Osteoblast (primary cell): ENCODE data around the gene DLD. TPM values are rescaled to one million over a fixed set of nuclear protein-coding genes. Genes with fewer than 3 reads are reported as not detected.
"Not testable (repeated sequence)": the region's sequence is repeated elsewhere in the genome, so short reads cannot be mapped to it uniquely, and the experiment has no call there.

Source experiments
- DNase-seq: peaks from one replicate; pipeline ENCODE4 v3.0.0; 2011; ENCODE audit warnings: low spot score, mixed read lengths; ENCODE audit not compliant: insufficient read length; ENCODE audit errors: missing footprints
- H2AFZ ChIP-seq: 2 replicates; pipeline ENCODE4 v1.6.0; 2011; ENCODE audit warnings: mild to moderate bottlenecking, low read length
- H3K27ac ChIP-seq: 2 replicates; pipeline ENCODE4 v1.5.1; 2011; ENCODE audit warnings: mild to moderate bottlenecking, low read depth, low read length, moderate library complexity
- H3K27me3 ChIP-seq: 2 replicates; pipeline ENCODE4 v1.6.0; 2012; ENCODE audit warnings: mild to moderate bottlenecking, control low read depth, inconsistent platforms, low read length, moderate library complexity; ENCODE audit not compliant: insufficient read depth
- H3K36me3 ChIP-seq: 2 replicates; pipeline ENCODE4 v1.5.1; 2011; ENCODE audit warnings: mild to moderate bottlenecking, low read length, control low read depth, moderate library complexity; ENCODE audit not compliant: insufficient read depth
- H3K4me1 ChIP-seq: 2 replicates; pipeline ENCODE4 v1.5.1; 2011; ENCODE audit warnings: mild to moderate bottlenecking, low read length, control low read depth, moderate library complexity; ENCODE audit not compliant: insufficient read depth
- H3K4me2 ChIP-seq: 2 replicates; pipeline ENCODE4 v1.6.0; 2011; ENCODE audit warnings: mild to moderate bottlenecking, low read length; ENCODE audit not compliant: insufficient read depth
- H3K4me3 ChIP-seq: fragments of 200-600 bp; sonication (generic); 3 replicates; pipeline ENCODE4 v1.5.1; 2012; ENCODE audit warnings: mild to moderate bottlenecking, low read length, inconsistent platforms; ENCODE audit not compliant: insufficient read depth
- H3K79me2 ChIP-seq: 2 replicates; pipeline ENCODE4 v1.6.0; 2012; ENCODE audit warnings: mild to moderate bottlenecking, low read length, control low read depth, inconsistent platforms; ENCODE audit not compliant: insufficient read depth
- H3K9me3 ChIP-seq: 2 replicates; pipeline ENCODE4 v1.5.1; 2011; ENCODE audit warnings: low read depth, low read length, control low read depth
- H4K20me1 ChIP-seq: 2 replicates; pipeline ENCODE4 v1.6.0; 2012; ENCODE audit warnings: mild to moderate bottlenecking, low read length, control low read depth; ENCODE audit not compliant: insufficient read depth
- total RNA-seq: library from RNA; depleted of rRNA; stranded (reverse); fragments of >200 nt; gene quantifications from 2 replicates; pipeline ENCODE4 v1.2.3, GENCODE V29; 2012
- TF ChIP-seq, protein P1 (sequence below): IDR thresholded peaks from 2 replicates; pipeline ENCODE4 v1.5.1; 2011; ENCODE audit warnings: mild to moderate bottlenecking, low read depth, low read length, moderate library complexity; ENCODE audit errors: extremely low read depth

DLD gene
- total RNA-seq, 1 donor = 53.6 TPM

DNA sequence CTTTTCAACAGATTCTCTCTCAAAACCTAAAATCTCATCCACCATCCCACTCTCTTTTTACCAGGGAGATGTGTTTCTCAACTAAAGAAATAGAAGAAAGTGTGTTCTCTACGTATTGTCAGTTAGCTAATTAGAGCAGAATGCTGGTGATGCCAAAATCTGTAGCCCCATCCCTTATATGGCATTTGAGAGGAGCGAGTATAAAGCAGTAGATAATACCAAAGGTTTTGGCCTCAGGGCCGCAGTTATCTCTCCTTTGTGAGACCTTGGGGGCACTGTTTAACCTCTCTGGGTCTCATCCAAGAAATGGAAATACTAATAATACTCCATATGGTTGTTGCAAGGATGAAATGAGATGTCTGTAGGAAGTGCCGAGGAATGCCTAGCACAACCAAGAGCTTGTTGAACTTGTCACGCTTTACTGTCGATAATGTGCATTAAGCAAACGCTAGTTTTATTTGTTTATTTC is 456 bp upstream of the DLD start:
- TF ChIP-seq, protein P1, sequence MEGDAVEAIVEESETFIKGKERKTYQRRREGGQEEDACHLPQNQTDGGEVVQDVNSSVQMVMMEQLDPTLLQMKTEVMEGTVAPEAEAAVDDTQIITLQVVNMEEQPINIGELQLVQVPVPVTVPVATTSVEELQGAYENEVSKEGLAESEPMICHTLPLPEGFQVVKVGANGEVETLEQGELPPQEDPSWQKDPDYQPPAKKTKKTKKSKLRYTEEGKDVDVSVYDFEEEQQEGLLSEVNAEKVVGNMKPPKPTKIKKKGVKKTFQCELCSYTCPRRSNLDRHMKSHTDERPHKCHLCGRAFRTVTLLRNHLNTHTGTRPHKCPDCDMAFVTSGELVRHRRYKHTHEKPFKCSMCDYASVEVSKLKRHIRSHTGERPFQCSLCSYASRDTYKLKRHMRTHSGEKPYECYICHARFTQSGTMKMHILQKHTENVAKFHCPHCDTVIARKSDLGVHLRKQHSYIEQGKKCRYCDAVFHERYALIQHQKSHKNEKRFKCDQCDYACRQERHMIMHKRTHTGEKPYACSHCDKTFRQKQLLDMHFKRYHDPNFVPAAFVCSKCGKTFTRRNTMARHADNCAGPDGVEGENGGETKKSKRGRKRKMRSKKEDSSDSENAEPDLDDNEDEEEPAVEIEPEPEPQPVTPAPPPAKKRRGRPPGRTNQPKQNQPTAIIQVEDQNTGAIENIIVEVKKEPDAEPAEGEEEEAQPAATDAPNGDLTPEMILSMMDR = no peak
- H3K4me2 ChIP-seq = peak overlapping the region; percentile 99
- peaks cover 6% of the 10 kb centered on the region for H3K27me3 ChIP-seq
- peak overlapping the region; percentile 98 for H2AFZ ChIP-seq
- peak overlapping the region; percentile 92 for H3K4me3 ChIP-seq
- peaks cover 23% of the 10 kb centered on the region for H3K4me1 ChIP-seq
- DNase-seq = peak; percentile 29
- peaks cover 18% of the 10 kb centered on the region for H4K20me1 ChIP-seq
- H3K36me3 ChIP-seq = peaks cover 14% of the 10 kb centered on the region
- H3K79me2 ChIP-seq = peaks cover 45% of the 10 kb centered on the region
- peak overlapping the region; percentile 95 for H3K27ac ChIP-seq
- no peaks in the 10 kb centered on the region for H3K9me3 ChIP-seq

DNA sequence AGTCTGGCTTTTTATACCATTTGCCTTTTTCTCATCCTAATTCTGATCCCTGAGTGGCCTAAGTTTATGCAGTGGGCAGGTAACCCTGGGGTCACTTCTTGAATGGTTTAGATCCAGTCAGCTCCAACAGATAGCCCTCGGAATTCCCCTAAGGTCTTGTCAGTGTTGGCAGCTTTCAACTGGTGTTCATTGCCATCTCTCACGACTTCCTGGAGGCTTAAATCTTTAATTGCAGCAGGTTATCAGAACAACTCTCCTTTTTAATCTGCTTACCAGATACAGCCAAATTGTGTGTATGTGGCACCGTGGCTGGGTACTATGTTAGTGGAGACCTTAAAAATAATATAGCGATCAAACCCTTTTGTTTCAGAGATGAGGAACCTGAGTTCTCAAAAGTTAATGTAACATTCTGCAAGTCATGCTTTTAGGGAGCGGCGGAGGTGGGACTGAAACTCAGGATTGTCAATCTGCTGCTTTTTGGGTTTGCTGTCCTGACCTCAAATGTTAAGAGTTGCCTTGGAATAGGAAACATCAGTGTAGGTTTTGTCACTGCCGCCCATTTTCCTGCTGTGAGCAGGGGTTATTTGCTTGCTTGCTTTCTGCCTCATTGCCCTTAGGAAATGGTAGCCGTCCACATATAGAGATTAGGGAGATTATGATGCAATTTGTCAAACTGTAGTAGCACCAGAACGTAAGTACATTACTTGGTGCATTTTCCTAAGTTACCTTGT is 818 bp downstream of the DLD start:
- Histone ChIP-seq H4K20me1 (peaks cover 28% of the 10 kb centered on the region), H3K4me1 (peaks cover 23% of the 10 kb centered on the region), H3K36me3 (peaks cover 21% of the 10 kb centered on the region), H3K4me3 (peak overlapping the region; percentile 92), H3K9me3 (no peaks in the 10 kb centered on the region), H3K79me2 (peaks cover 57% of the 10 kb centered on the region), H3K27ac (peak overlapping the region; percentile 95), H2AFZ (peak overlapping the region; percentile 98), H3K4me2 (peak overlapping the region; percentile 99), H3K27me3 (no peaks in the 10 kb centered on the region)
- DNase-seq = no peak
- TF ChIP-seq, protein P1 = no peak

DNA sequence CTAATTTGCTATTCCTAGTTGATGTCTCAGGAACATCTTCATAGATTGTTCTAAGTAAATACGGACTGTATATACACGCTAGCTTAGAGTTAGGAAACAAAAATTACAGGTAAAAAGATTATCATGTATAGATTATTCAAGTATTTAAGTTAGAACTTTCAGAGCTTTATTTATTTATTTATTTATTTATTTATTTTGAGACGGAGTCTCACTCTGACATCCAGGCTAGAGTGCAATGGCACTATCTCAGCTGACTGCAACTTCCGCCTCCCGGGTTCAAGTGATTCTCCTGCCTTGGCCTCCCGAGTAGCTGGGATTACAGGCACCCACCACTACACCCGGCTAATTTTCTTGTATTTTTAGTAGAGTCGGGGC is 1.4 kb downstream of the DLD start:
- H3K9me3 ChIP-seq, H3K27me3 ChIP-seq, H2AFZ ChIP-seq, DNase-seq: not testable (repeated sequence)
- Histone ChIP-seq H4K20me1 (peaks cover 28% of the 10 kb centered on the region), H3K36me3 (peaks cover 25% of the 10 kb centered on the region), H3K27ac (peak overlapping the region; percentile 95), H3K79me2 (peaks cover 62% of the 10 kb centered on the region), H3K4me2 (peak overlapping the region; percentile 99), H3K4me1 (peaks cover 23% of the 10 kb centered on the region), H3K4me3 (peak overlapping the region; percentile 92)

DNA sequence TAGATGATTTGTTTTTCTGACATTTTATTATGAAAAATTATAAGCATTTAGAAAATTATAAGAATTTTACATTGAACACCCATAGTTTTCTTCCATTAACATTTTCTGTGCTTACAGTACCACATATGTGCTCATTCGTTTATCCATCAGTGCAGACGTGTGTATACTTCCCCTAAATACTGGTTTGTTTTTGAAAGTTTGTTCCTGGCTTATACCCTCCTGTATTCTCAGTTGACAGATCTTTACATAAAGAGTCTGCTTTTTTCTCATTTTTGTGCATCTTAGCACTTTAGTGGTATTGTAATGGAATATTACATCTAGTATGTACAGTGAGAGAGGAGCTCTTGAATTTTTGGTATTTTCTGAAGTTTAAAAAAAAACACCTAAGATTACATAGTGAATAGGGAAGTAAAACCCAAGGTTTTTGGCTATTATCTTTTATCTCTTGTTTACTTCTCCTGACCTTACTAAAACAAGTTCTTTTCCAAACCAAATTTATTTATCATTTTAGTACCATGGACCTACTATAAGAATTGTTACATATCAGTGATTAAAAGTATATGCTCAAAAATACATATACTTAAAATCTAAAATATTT is 8.1 kb downstream of the DLD start:
- Histone ChIP-seq H2AFZ (no peak overlapping the region), H3K9me3 (no peaks in the 10 kb centered on the region), H3K36me3 (peaks cover 31% of the 10 kb centered on the region), H3K27me3 (no peaks in the 10 kb centered on the region), H3K4me3 (no peak overlapping the region), H3K79me2 (peaks cover 74% of the 10 kb centered on the region), H4K20me1 (peaks cover 20% of the 10 kb centered on the region), H3K4me2 (no peak overlapping the region), H3K27ac (no peak overlapping the region), H3K4me1 (peaks cover 5% of the 10 kb centered on the region)
- peak; percentile 61 for DNase-seq
- TF ChIP-seq, protein P1 = no peak
